ENCODE measurements around the gene ORMDL2. TPM values are rescaled to one million over a fixed set of nuclear protein-coding genes. Genes with fewer than 3 reads are reported as not detected.

The ORMDL2 gene
- total and polyA plus RNA-seq, 10 of the 15 experiments (the other 5 are each of a cell fraction or from before 2014, with no cell fraction given), result 15.0 to 135 (median 33.9) TPM

- TF ChIP-seq ZNF592 (IDR thresholded peaks at IDR 0.05) (no peak), ATF2 (IDR thresholded peaks at IDR 0.05; ENCODE audit: low read length) (no peak), LARP7 (IDR thresholded peaks at IDR 0.05) (no peak), EGR1 (IDR thresholded peaks at IDR 0.05; ENCODE audit: borderline replicate concordance in 1 of 2, low read depth in 2 of 2, low read length in 2 of 2) (no peak)
Observed at GRCh38 chr12:55788546-55788945, 29.3 kb upstream of the ORMDL2 start (continued).

GRCh38 chr12:55789171-55789570, 28.7 kb upstream of the ORMDL2 start:
- no peak for FAIRE-seq
- 100% methylated on average over 2 of the region's 2 CpGs for WGBS (ENCODE audit: insufficient coverage, insufficient replicate concordance, low lambda C conversion rate, missing lambda C conversion rate)
- no peaks in the 10 kb centered on the region for H3K27me3 ChIP-seq (replicated peaks in 1 of 2; ENCODE audit: control insufficient read depth in 2 of 2, insufficient read depth in 2 of 2, low read length in 1 of 2)
- BruUV-seq (replicated peaks), result no TSS peak
- intact Hi-C loops (cut with micrococcal nuclease; ENCODE audit: unreplicated experiment), result no loop called here
- no peak overlapping the region for H3K4me3 ChIP-seq
- no peaks in the 10 kb centered on the region for H3K4me1 ChIP-seq (ENCODE audit: control insufficient read depth, insufficient read depth, low read length)
- ChIA-PET SMC1A (ENCODE audit: uncharacterized antibody, unreplicated experiment) (interaction anchor here (0.6 to 1.9 kb wide), 3 partner anchors 11 to 544 kb away, joined by 3 to 4 read pairs (median 3); partner anchors contain the start of gene PAN2), CTCF (interaction anchor here (1.0 to 1.2 kb wide), 2 partner anchors 36 to 151 kb away, joined by 3 read pairs; no protein-coding TSS in a partner anchor), POLR2A (no interaction called here), RAD21 (ENCODE audit: unreplicated experiment) (interaction anchor here (2.1 kb wide), 1 partner anchor 51 kb away, joined by 5 read pairs; no protein-coding TSS in a partner anchor)
- no peak for ATAC-seq
- H2AFZ ChIP-seq (ENCODE audit: control insufficient read depth, low read depth, low read length), result no peak overlapping the region
- no peak overlapping the region for H3K9ac ChIP-seq (ENCODE audit: control insufficient read depth, insufficient read depth, low read length)
- no peak overlapping the region for H3K27ac ChIP-seq (ENCODE audit: control insufficient read depth, insufficient read depth)
- H3K79me2 ChIP-seq (ENCODE audit: control insufficient read depth, insufficient read depth, low read length), result no peaks in the 10 kb centered on the region
- in situ Hi-C loops (cut with MboI), result no loop called here
- H3K36me3 ChIP-seq (ENCODE audit: control insufficient read depth in 2 of 2, insufficient read depth in 2 of 2, low read length in 1 of 2), result peaks cover 4 to 31% of the 10 kb centered on the region in 2 experiments; a peak in 3 of 4 replicates
- DNase-seq (ENCODE audit: low read depth, low spot score), result no peak
- H3K9me3 ChIP-seq (replicated peaks; ENCODE audit: control insufficient read depth, insufficient read depth, low read length), result no peaks in the 10 kb centered on the region
- H3K4me2 ChIP-seq (ENCODE audit: control insufficient read depth, insufficient read depth), result no peak overlapping the region
- no peaks in the 10 kb centered on the region for H4K20me1 ChIP-seq (ENCODE audit: control insufficient read depth, insufficient read depth)
- no peak for TF ChIP-seq CUX1 (IDR thresholded peaks at IDR 0.05; ENCODE audit: insufficient replicate concordance, low read depth, low read length)
- TF ChIP-seq ZNF592 (IDR thresholded peaks at IDR 0.05), result no peak
- TF ChIP-seq POLR2AphosphoS5 (IDR thresholded peaks at IDR 0.05; ENCODE audit: low read length), result no peak

Data from GM12878 (cell line).